ENCODE data around the gene MIPEP. TPM values are rescaled to one million over a fixed set of nuclear protein-coding genes. Genes with fewer than 3 reads are reported as not detected.

Gene MIPEP
- total RNA-seq, 1 experiment from 2014 or later = 41.6 TPM

DNA sequence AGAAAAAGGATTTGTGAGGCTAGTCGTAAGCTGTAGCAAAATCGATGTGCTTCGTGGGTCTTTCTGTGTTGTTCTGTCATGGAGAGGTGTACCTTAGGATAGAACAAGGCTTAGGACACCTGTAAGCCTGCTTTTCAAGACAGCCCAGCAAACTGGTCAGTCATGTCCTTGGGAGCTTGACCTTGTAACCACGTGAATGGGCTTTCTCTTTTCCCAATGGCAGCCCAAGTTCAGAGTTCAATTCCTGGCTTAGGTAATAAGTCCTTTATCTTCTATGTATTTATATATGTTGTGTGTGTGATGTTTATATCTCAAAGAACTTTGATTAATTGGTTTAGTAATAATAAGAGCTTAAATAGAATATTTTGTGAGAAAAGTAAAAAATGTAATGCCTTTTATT, 206.1 kb downstream of the MIPEP start:
- DNase-seq (ENCODE audit: low spot score) = no peak

GRCh38 chr13:23680845-23681669, 208.1 kb downstream of the MIPEP start:
- DNase-seq (ENCODE audit: low spot score) = no peak

Other genes starting within 250 kb of the MIPEP start
- not detected in 2 replicates for gene C1QTNF9B, start 8.1 kb upstream of the MIPEP start, total RNA-seq (2014; rRNA removed; shearing (Covaris generic))